CD4-positive, alpha-beta memory T cell (primary cell): ENCODE data around the gene TNFRSF11A. TPM values are rescaled to one million over a fixed set of nuclear protein-coding genes. Genes with fewer than 3 reads are reported as not detected.

Experiments
- CTCF ChIA-PET: fragments of 350-600 bp; sonication (Branson Sonifier 250); formaldehyde crosslinking; loops from one replicate; lab custom pipeline; 2021; ENCODE audit warnings: inconsistent platforms; ENCODE audit not compliant: partially characterized antibody; lab: Charles Lee
- POLR2A ChIA-PET: fragments of 350-600 bp; sonication (Branson Sonifier 250); formaldehyde crosslinking; loops from one replicate; lab custom pipeline; 2021; ENCODE audit not compliant: partially characterized antibody; lab: Charles Lee
- DNase-seq, 5 donors: peaks; one replicate each; pipeline versions ENCODE4 v3.0.0 to v3.0.0-alpha.2; 2020 to 2022; ENCODE audit warnings: mixed read lengths in 1 of 5
- H3K27ac ChIP-seq: one replicate; pipeline ENCODE4 v1.7.0; 2013; ENCODE audit warnings: low read depth, low read length
- H3K27me3 ChIP-seq: 2 replicates; pipeline ENCODE4 v1.7.0; 2013; ENCODE audit warnings: mild to moderate bottlenecking, low read length, moderate library complexity; ENCODE audit not compliant: insufficient read depth
- H3K36me3 ChIP-seq: 2 replicates; pipeline ENCODE4 v1.7.0; 2013; ENCODE audit warnings: mild to moderate bottlenecking, low read length, moderate library complexity; ENCODE audit not compliant: insufficient read depth
- H3K4me1 ChIP-seq: 2 replicates; pipeline ENCODE4 v1.7.0; 2013; ENCODE audit warnings: mild to moderate bottlenecking, low read length, moderate library complexity; ENCODE audit not compliant: insufficient read depth
- H3K4me3 ChIP-seq, 2 donors: one replicate each; pipeline ENCODE4 v1.7.0; 2013; ENCODE audit warnings: low read length in 2 of 2, mild to moderate bottlenecking in 1 of 2
- H3K9me3 ChIP-seq, 2 donors: one replicate each; pipeline ENCODE4 v1.7.0; 2013; ENCODE audit warnings: low read length in 2 of 2, control low read depth in 1 of 2; ENCODE audit not compliant: control insufficient read depth in 1 of 2
- H3K27ac Mint-ChIP-seq, 7 donors: one replicate each; pipeline ENCODE4 v1.8.0; 2020 to 2021; ENCODE audit warnings: mixed read lengths in 7 of 7, mild to moderate bottlenecking in 6 of 7, inconsistent platforms in 3 of 7, moderate library complexity in 3 of 7
- H3K27me3 Mint-ChIP-seq, 2 donors: one replicate each; pipeline ENCODE4 v1.8.0; 2020 to 2021; ENCODE audit warnings: mixed read lengths in 2 of 2
- H3K36me3 Mint-ChIP-seq, 2 donors: one replicate each; pipeline ENCODE4 v1.8.0; 2020 to 2021; ENCODE audit warnings: mixed read lengths in 2 of 2, inconsistent platforms in 1 of 2, mild to moderate bottlenecking in 1 of 2
- H3K4me1 Mint-ChIP-seq, 4 donors: one replicate each; pipeline ENCODE4 v1.8.0; 2020 to 2021; ENCODE audit warnings: mixed read lengths in 4 of 4, mild to moderate bottlenecking in 1 of 4
- H3K4me3 Mint-ChIP-seq, 8 donors: one replicate each; pipeline ENCODE4 v1.8.0; 2020 to 2021; ENCODE audit warnings: mixed read lengths in 8 of 8, mild to moderate bottlenecking in 7 of 8, moderate library complexity in 6 of 8, inconsistent platforms in 3 of 8
- H3K9me3 Mint-ChIP-seq, 8 donors: one replicate each; pipeline ENCODE4 v1.8.0; 2020 to 2021; ENCODE audit warnings: mixed read lengths in 8 of 8, mild to moderate bottlenecking in 5 of 8, inconsistent platforms in 3 of 8, moderate library complexity in 1 of 8
- intact Hi-C: fragments of 100-400 bp; cut with micrococcal nuclease; formaldehyde crosslinking; loops from one replicate; pipeline ENCODE4 v1.15.1; 2023
- polyA plus RNA-seq, 2 donors: library from polyadenylated mRNA; unstranded; fragments of 300-500 nt; fragmentation: Illumina TruSeq; gene quantifications; one replicate each; pipeline ENCODE4 v1.2.3, GENCODE V29; 2021
- total RNA-seq, 2 experiments: library from RNA; stranded (reverse); gene quantifications; one replicate each; pipeline ENCODE4 v1.2.3, GENCODE V29; 2021

TNFRSF11A gene
- total and polyA plus RNA-seq, 4 experiments from 2014 or later, result 0.49 to 6.5 (median 1.3) TPM

DNA sequence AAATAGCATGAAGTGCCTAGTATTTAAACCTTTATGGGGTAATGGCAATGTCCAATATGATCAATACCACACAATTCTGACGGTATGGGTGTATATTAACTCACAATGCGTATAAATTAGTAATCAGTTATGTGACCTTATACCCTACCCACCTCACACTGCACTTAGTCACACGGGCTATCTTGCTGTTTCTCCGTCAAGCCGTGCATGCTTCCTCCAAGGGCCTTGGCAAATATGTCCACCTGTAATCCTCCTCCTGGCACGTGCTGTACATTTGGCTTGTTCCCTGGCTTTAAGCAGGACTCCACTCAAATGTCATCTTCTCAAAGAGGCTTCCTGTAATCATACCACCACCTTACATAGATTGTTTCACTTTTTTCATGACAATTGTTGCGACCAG, 12.2 kb downstream of the TNFRSF11A start:
- Histone ChIP-seq H3K36me3 (no peaks in the 10 kb centered on the region), H3K27ac (no peak overlapping the region), H3K4me3 (no peak overlapping the region), H3K9me3 (no peaks in the 10 kb centered on the region), H3K27me3 (no peaks in the 10 kb centered on the region), H3K4me1 (no peaks in the 10 kb centered on the region)
- no peak for DNase-seq
- POLR2A ChIA-PET, result no interaction called here
- CTCF ChIA-PET, result no interaction called here
- Mint-ChIP-seq H3K27ac (no peak overlapping the region), H3K36me3 (no peaks in the 10 kb centered on the region), H3K9me3 (no peaks in the 10 kb centered on the region), H3K4me1 (no peaks in the 10 kb centered on the region), H3K27me3 (peaks cover 10 to 34% of the 10 kb centered on the region in 2 donors), H3K4me3 (no peak overlapping the region)
- intact Hi-C loops, result no loop called here

DNA sequence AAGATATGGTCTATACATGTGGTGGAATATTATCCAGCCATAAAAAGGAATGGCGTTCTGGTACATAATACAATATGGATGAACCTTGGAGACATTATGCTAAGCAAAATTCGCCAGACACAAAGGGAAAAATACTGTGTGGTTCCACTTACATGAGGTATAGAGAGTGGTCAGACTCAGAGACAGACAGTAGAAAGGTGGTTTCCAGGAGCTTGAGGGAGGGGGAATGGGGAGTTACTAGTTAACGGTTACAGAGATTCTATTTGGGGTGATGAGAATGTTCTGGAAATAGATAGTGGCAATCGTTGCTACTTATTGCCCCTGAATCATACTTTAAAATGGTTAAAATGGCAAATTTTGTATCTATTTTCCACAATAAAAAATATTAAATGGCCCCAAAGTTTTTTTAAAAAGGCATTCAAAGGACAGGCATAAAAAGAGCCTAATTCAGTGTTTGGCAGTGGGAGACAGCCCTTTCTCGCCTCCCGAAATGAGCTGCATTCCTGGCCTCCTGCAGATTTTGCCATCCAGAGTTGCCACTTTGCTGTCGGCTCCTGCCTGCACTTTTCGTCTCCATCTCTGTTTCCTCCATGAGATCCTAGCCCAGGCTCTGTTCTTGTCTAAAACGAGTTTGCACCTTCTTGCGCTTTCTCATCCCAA, 13.5 kb downstream of the TNFRSF11A start:
- Histone ChIP-seq H3K9me3 (no peaks in the 10 kb centered on the region), H3K4me3 (no peak overlapping the region), H3K27ac (no peak overlapping the region), H3K4me1 (no peaks in the 10 kb centered on the region), H3K36me3 (no peaks in the 10 kb centered on the region), H3K27me3 (no peaks in the 10 kb centered on the region)
- peak overlapping the region in 2 of 7 donors; percentile 42 to 67 for H3K27ac Mint-ChIP-seq
- H3K4me1 Mint-ChIP-seq, result no peaks in the 10 kb centered on the region
- DNase-seq, result no peak
- H3K4me3 Mint-ChIP-seq, result no peak overlapping the region
- peaks cover 4 to 34% of the 10 kb centered on the region in 2 donors for H3K27me3 Mint-ChIP-seq
- no peaks in the 10 kb centered on the region for H3K9me3 Mint-ChIP-seq
- ChIA-PET POLR2A (no interaction called here), CTCF (interaction anchor here (0.5 kb wide), 1 partner anchor 12 kb away, joined by 3 read pairs; no protein-coding TSS in a partner anchor)
- H3K36me3 Mint-ChIP-seq, result no peaks in the 10 kb centered on the region
- intact Hi-C loops, result no loop called here

DNA sequence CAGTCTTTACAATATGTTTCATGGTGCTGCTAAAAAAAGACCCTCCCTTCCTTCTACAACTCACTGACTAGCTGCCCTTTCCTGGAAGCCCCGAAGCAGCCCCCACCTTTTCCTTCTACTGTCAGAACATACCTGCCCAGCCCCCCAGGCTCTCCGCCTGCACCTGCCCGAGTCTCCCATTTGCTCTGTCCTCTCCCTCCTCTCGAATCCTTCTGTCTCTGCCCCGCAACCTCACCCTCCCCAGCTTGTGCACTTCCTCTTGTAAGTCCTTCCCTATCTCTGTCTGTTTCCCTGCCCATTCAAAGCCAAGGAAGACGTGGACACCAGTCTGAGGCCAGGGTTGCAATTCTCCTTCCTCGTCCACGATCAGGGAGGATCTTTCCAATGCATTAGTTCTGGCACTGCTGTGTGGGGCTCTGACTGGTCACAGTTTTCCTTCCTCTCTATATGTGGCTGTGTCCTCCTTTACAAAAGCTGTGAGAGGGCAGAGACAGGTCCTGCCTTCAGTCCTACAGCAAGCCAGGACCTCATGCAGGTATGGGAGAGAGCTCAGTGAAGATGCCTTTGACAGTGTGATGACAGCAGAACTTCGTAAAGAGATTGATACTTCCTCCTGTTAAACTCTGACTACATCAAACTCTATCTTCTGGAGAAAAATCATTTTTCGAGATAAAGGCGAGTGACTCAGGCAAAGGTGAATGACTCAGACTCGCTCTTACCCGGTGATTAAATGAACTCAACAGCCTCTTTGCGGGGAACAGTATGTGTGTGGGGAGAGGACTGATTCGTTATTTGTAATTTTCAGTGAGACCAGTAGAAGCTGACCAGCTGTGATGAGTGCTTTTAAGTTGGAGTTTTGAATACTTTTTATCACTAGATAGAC, 14.2 kb downstream of the TNFRSF11A start:
- no peaks in the 10 kb centered on the region for H3K4me1 ChIP-seq
- POLR2A ChIA-PET, result no interaction called here
- H3K9me3 ChIP-seq, result no peaks in the 10 kb centered on the region
- no peak for DNase-seq
- no peak overlapping the region for H3K27ac ChIP-seq
- intact Hi-C loops, result no loop called here
- H3K9me3 Mint-ChIP-seq, result no peaks in the 10 kb centered on the region
- H3K4me1 Mint-ChIP-seq, result no peaks in the 10 kb centered on the region
- H3K4me3 Mint-ChIP-seq, result peak overlapping the region in 2 of 8 donors; percentile 39 to 46
- H3K27me3 ChIP-seq, result no peaks in the 10 kb centered on the region
- CTCF ChIA-PET, result interaction anchor here (0.5 to 1.5 kb wide), 3 partner anchors 11 to 247 kb away, joined by 3 to 4 read pairs (median 3); no protein-coding TSS in a partner anchor
- H3K27me3 Mint-ChIP-seq, result peaks cover 4 to 32% of the 10 kb centered on the region in 2 donors
- H3K36me3 ChIP-seq, result no peaks in the 10 kb centered on the region
- H3K27ac Mint-ChIP-seq, result peak overlapping the region in 3 of 7 donors; percentile 9 to 86 (median 38)
- no peak overlapping the region for H3K4me3 ChIP-seq
- no peaks in the 10 kb centered on the region for H3K36me3 Mint-ChIP-seq

DNA sequence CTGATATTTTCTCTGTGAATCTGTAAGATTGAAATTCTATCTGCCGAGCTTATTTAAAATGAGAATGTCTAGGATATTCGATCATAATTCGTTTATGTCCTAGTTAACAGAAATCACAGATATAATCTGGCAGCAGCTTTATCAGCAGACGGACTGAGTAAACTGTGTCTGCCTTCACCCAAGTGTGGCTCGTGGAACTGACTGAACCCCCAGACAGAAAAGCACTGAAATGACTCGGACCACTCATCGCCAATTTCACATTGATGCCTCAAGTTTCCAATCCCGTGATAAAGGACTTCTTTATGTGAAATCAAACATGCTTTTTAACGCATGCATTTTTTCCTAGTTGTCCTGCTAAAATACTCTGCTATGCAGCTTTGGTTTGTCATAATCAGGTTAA, 15.9 kb downstream of the TNFRSF11A start:
- H3K4me1 ChIP-seq, result no peaks in the 10 kb centered on the region
- H3K4me3 ChIP-seq, result no peak overlapping the region
- peaks cover 1 to 29% of the 10 kb centered on the region in 2 donors for H3K27me3 Mint-ChIP-seq
- H3K27ac ChIP-seq, result no peak overlapping the region
- no peak for DNase-seq
- intact Hi-C loops, result no loop called here
- no peak overlapping the region for H3K4me3 Mint-ChIP-seq
- ChIA-PET POLR2A (no interaction called here), CTCF (interaction anchor here (0.7 kb wide), 1 partner anchor 53 kb away, joined by 3 read pairs; no protein-coding TSS in a partner anchor)
- H3K9me3 ChIP-seq, result no peaks in the 10 kb centered on the region
- H3K27me3 ChIP-seq, result no peaks in the 10 kb centered on the region
- peaks cover 0 to 2% (median 0%) of the 10 kb centered on the region in 4 donors for H3K4me1 Mint-ChIP-seq
- H3K27ac Mint-ChIP-seq, result no peak overlapping the region
- no peaks in the 10 kb centered on the region for H3K36me3 ChIP-seq
- no peaks in the 10 kb centered on the region for H3K9me3 Mint-ChIP-seq
- no peaks in the 10 kb centered on the region for H3K36me3 Mint-ChIP-seq

DNA sequence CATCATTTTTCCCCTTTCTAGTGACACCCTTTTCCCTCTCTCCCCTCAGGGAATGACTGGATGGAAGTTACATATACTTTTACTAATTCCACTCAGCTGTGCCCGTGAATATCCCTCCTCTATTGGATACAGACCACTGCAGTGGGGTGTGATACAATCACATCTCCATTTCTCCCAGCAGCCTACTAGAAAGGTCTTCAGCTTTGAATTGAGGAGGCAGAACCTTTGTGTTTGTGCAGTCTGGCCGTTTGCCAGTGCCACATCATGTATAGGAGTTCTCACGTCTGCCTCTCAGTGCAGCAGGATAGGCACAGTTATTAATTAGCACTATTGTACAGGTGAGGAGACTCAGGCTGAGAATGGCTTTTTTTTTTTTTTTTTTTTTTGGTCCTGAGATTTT, 16.4 kb downstream of the TNFRSF11A start:
- intact Hi-C loops, result no loop called here
- peaks cover 0 to 2% (median 0%) of the 10 kb centered on the region in 4 donors for H3K4me1 Mint-ChIP-seq
- no peak overlapping the region for H3K4me3 ChIP-seq
- peaks cover 1 to 27% of the 10 kb centered on the region in 2 donors for H3K27me3 Mint-ChIP-seq
- no peaks in the 10 kb centered on the region for H3K9me3 Mint-ChIP-seq
- no peak overlapping the region for H3K27ac ChIP-seq
- POLR2A ChIA-PET, result no interaction called here
- H3K4me1 ChIP-seq, result no peaks in the 10 kb centered on the region
- H3K9me3 ChIP-seq, result no peaks in the 10 kb centered on the region
- no peaks in the 10 kb centered on the region for H3K36me3 ChIP-seq
- H3K27ac Mint-ChIP-seq, result no peak overlapping the region
- H3K36me3 Mint-ChIP-seq, result no peaks in the 10 kb centered on the region
- H3K27me3 ChIP-seq, result no peaks in the 10 kb centered on the region
- peak overlapping the region in 1 of 8 donors; percentile 25 for H3K4me3 Mint-ChIP-seq
- no peak for DNase-seq
- CTCF ChIA-PET, result no interaction called here

DNA sequence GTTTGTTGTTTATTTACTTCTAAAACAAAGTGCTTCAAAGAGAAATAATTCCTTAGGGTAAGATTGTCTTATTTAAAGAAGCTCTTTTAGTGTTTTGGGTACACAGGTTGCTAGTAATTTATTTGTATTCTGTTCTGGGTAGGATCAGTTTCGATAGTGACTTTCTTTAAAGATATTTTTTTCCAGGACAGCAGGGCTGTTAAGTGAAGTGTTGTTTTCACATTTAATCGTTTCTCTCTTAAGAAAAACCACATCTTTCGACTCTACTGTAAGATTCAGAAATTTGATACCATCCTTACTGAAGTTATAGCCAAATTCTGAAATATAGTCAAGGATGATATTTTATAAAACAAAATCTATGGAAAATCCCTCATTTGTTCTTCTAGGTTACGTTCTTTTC, 17.8 kb downstream of the TNFRSF11A start:
- Mint-ChIP-seq H3K9me3 (no peaks in the 10 kb centered on the region), H3K4me3 (no peak overlapping the region), H3K27ac (no peak overlapping the region), H3K27me3 (peaks cover 0 to 21% of the 10 kb centered on the region in 2 donors), H3K36me3 (no peaks in the 10 kb centered on the region), H3K4me1 (peaks cover 0 to 9% (median 5%) of the 10 kb centered on the region in 4 donors)
- H3K4me3 ChIP-seq, result no peak overlapping the region
- no peaks in the 10 kb centered on the region for H3K9me3 ChIP-seq
- CTCF ChIA-PET, result no interaction called here
- no peak for DNase-seq
- no peaks in the 10 kb centered on the region for H3K36me3 ChIP-seq
- H3K4me1 ChIP-seq, result no peaks in the 10 kb centered on the region
- POLR2A ChIA-PET, result no interaction called here
- intact Hi-C loops, result no loop called here
- no peak overlapping the region for H3K27ac ChIP-seq
- no peaks in the 10 kb centered on the region for H3K27me3 ChIP-seq

DNA sequence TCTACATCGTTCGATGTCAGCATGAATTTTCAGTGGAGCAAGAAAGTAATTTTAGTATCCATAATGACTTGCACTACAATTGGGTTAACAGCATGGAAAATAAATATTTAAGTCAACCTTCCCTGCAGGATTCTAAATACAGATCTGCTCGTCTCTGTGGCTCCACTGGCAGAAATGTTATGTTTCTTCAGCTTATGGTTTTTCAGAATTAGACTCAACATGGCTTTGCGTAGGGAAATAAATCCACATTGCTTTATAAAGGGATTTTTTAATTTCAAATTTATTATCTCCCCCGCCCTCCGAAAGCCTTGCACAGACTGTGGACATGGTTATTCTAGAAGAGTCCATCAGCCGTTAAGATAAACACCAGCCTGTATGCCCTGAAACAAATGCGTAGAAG, 18.2 kb downstream of the TNFRSF11A start:
- H3K27me3 ChIP-seq, result no peaks in the 10 kb centered on the region
- Mint-ChIP-seq H3K36me3 (no peaks in the 10 kb centered on the region), H3K4me3 (no peak overlapping the region), H3K27ac (peak overlapping the region in 1 of 7 donors; percentile 43), H3K27me3 (peaks cover 0 to 20% of the 10 kb centered on the region in 2 donors), H3K4me1 (peaks cover 0 to 9% (median 5%) of the 10 kb centered on the region in 4 donors), H3K9me3 (no peaks in the 10 kb centered on the region)
- no peak for DNase-seq
- H3K27ac ChIP-seq, result no peak overlapping the region
- no peaks in the 10 kb centered on the region for H3K36me3 ChIP-seq
- no peaks in the 10 kb centered on the region for H3K9me3 ChIP-seq
- H3K4me3 ChIP-seq, result no peak overlapping the region
- intact Hi-C loops, result no loop called here
- POLR2A ChIA-PET, result no interaction called here
- CTCF ChIA-PET, result no interaction called here
- no peaks in the 10 kb centered on the region for H3K4me1 ChIP-seq
